Omental fat pad (tissue), 4 donors: ENCODE measurements around the gene APOBEC3A. TPM values are rescaled to one million over a fixed set of nuclear protein-coding genes. Genes with fewer than 3 reads are reported as not detected.

ENCODE experiments used
- ATAC-seq: fragments of 150-250 bp; one replicate; pipeline ENCODE4 v1.9.1; 2016; ENCODE audit warnings: mild to moderate bottlenecking, moderate library complexity; ENCODE audit not compliant: low FRiP score
- DNase-seq: peaks from one replicate; pipeline ENCODE4 v3.0.0-alpha.2; 2019; ENCODE audit warnings: low spot score
- CTCF ChIP-seq, 3 donors: fragments of 450-650 bp; IDR thresholded peaks; one replicate each; pipeline ENCODE4 v1.5.1; 2016 to 2017; ENCODE audit warnings: antibody characterized with exemption in 3 of 3, mild to moderate bottlenecking in 3 of 3, moderate library complexity in 2 of 3
- total RNA-seq, 4 donors: library from RNA; depleted of rRNA; stranded (reverse); fragments of >200 nt; gene quantifications; one replicate each; pipeline ENCODE4 v1.1.0, GENCODE V29; 2016

The APOBEC3A gene
- total RNA-seq, result 10 to 100 TPM in 1 of 4 donors, 1 to 10 TPM in 3; 2.7 to 47.4 (median 4.9) TPM

- TF ChIP-seq CTCF (IDR thresholded peaks at IDR 0.05), result no peak
- ATAC-seq (no peak), DNase-seq (no peak)
These were observed at the start of gene APOBEC3A for GRCh38 chr22:38957046-38957770. Gene APOBEC3A (plus strand): TSS chr22:38957609. CDS start chr22:38957692, 83 bp downstream.

- no peak for TF ChIP-seq CTCF (IDR thresholded peaks at IDR 0.05)
- DNase-seq (no peak), ATAC-seq (no peak)
These were observed 49.6 kb upstream of the APOBEC3A start for GRCh38 chr22:38907767-38908166.

- no peak for TF ChIP-seq CTCF (IDR thresholded peaks at IDR 0.05)
- ATAC-seq (no peak), DNase-seq (no peak)
These were observed 46.0 kb upstream of the APOBEC3A start for GRCh38 chr22:38911434-38911833.

GRCh38 chr22:38919631-38920190 lies 37.7 kb upstream of the APOBEC3A start:
- TF ChIP-seq CTCF (IDR thresholded peaks at IDR 0.05), result no peak
- ATAC-seq (no peak), DNase-seq (no peak)

GRCh38 chr22:38921120-38921519 lies 36.3 kb upstream of the APOBEC3A start:
- ATAC-seq, result no peak
- no peak for TF ChIP-seq CTCF (IDR thresholded peaks at IDR 0.05)
- no peak for DNase-seq

- ATAC-seq (no peak), DNase-seq (no peak)
- no peak for TF ChIP-seq CTCF (IDR thresholded peaks at IDR 0.05)
These were observed 35.6 kb upstream of the APOBEC3A start for GRCh38 chr22:38921806-38922205.
